Measurements from ENCODE around the gene SMYD2.

SMYD2 gene

DNA sequence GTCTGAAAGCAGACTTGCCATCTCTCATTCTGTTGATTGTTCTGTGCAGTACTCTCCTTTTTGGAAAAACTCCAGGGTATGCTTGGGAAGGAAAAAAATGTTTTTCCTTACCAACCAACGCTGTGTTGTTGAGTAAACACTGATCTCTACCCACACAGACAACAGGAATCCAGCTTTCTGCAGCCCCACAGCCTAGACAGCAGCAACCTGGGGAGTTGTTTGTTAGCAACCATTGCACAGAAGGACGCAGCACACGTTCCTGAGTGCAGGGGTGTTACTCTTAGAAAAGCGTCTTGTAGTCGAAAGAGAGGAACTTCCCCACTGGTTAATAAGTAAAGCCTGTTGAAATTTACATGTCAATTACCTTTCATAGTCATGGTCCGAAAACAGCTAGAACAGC is 56.6 kb downstream of the SMYD2 start:
- peak overlapping the region in 1 of 2 donors; percentile 66 for H3K27ac ChIP-seq
- H3K4me3 ChIP-seq = no peak overlapping the region

GRCh38 chr1:214338212-214338611 is 57.3 kb downstream of the SMYD2 start:
- no peak for DNase-seq (ENCODE audit: low spot score)
- TF ChIP-seq, protein P1, sequence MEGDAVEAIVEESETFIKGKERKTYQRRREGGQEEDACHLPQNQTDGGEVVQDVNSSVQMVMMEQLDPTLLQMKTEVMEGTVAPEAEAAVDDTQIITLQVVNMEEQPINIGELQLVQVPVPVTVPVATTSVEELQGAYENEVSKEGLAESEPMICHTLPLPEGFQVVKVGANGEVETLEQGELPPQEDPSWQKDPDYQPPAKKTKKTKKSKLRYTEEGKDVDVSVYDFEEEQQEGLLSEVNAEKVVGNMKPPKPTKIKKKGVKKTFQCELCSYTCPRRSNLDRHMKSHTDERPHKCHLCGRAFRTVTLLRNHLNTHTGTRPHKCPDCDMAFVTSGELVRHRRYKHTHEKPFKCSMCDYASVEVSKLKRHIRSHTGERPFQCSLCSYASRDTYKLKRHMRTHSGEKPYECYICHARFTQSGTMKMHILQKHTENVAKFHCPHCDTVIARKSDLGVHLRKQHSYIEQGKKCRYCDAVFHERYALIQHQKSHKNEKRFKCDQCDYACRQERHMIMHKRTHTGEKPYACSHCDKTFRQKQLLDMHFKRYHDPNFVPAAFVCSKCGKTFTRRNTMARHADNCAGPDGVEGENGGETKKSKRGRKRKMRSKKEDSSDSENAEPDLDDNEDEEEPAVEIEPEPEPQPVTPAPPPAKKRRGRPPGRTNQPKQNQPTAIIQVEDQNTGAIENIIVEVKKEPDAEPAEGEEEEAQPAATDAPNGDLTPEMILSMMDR (IDR thresholded peaks at IDR 0.05) = no peak
- H3K4me3 ChIP-seq = no peak overlapping the region
- peak overlapping the region in 1 of 2 donors; percentile 66 for H3K27ac ChIP-seq

More for the DNA sequence above, 56.6 kb downstream of the SMYD2 start:
- TF ChIP-seq, protein P1 (IDR thresholded peaks at IDR 0.05) = no peak
- DNase-seq (ENCODE audit: low spot score) = no peak

DNA sequence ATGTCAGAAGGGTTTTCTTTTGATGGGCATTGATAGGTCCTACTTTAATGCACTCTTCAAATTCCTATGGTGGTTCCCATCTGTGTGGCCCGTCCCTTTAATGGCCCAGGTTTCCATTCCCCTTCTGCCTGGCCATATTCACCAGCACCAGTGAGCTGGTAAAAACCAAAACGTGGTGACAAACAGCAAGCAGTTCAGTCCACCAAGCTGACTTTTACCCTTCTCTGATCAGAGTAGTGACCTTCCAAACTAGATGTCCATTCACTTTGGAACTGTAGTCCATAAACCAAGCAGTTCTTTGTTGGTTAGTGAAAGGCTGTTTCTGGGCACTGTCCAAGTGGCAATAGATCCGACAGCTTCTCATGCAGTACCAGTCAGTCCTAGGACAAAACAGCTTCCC is 60.5 kb downstream of the SMYD2 start:
- Histone ChIP-seq H3K27ac (no peak overlapping the region), H3K4me3 (no peak overlapping the region)
- no peak for DNase-seq (ENCODE audit: low spot score)
- TF ChIP-seq, protein P1 (IDR thresholded peaks at IDR 0.05) = no peak

- Histone ChIP-seq H3K4me3 (no peak overlapping the region), H3K27ac (no peak overlapping the region)
- DNase-seq (ENCODE audit: low spot score) = no peak
- TF ChIP-seq, protein P1 (IDR thresholded peaks at IDR 0.05) = no peak
These were observed 61.0 kb downstream of the SMYD2 start for GRCh38 chr1:214341932-214342331.

- H3K27ac ChIP-seq = no peak overlapping the region
- no peak for DNase-seq (ENCODE audit: low spot score)
- H3K4me3 ChIP-seq = no peak overlapping the region
- TF ChIP-seq, protein P1 (IDR thresholded peaks at IDR 0.05) = no peak
These were observed 61.6 kb downstream of the SMYD2 start for GRCh38 chr1:214342525-214342924.

- DNase-seq (ENCODE audit: low spot score) = no peak
- Histone ChIP-seq H3K27ac (no peak overlapping the region), H3K4me3 (no peak overlapping the region)
- TF ChIP-seq, protein P1 (IDR thresholded peaks at IDR 0.05) = no peak
These were observed 63.9 kb downstream of the SMYD2 start for GRCh38 chr1:214344897-214345296.

DNA sequence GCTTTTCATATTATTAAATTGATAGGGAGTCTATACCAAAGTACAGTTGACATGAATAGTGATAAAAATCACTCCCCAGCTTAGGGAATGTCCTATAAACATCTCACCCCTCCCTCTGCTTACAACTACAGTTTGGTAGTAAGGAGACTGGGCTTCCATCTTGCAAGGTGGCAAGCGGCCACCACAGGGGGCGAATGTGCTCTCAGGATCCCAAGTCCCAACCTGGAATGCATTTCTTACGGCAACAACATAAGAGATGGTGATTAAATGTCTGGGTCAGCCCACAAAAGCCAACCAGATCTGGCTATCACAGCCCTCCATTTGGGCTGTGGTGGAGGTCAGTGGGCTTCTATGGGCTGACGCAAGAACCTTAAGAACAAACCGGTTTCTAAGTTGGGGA is 68.0 kb downstream of the SMYD2 start:
- no peak overlapping the region for H3K27ac ChIP-seq
- DNase-seq (ENCODE audit: low spot score) = no peak
- H3K4me3 ChIP-seq = no peak overlapping the region
- TF ChIP-seq, protein P1 (IDR thresholded peaks at IDR 0.05) = no peak

Measured in coronary artery (tissue), 2 donors.